GM18870 (cell line): Measurements from ENCODE around the gene GTF2A2.

ENCODE experiments used
- ATAC-seq: cut with Tn5 transposase; IDR thresholded peaks from one replicate; pipeline ENCODE4 v1.9.1; 2021; ENCODE audit warnings: moderate library complexity; ENCODE audit not compliant: unreplicated experiment

The GTF2A2 gene

GRCh38 chr15:59609730-59610712 lies 47.3 kb downstream of the GTF2A2 start:
- no peak for ATAC-seq

- ATAC-seq, result no peak
These were observed 51.3 kb downstream of the GTF2A2 start for GRCh38 chr15:59605994-59606393.

- no peak for ATAC-seq
These were observed 58.9 kb downstream of the GTF2A2 start for GRCh38 chr15:59598461-59598860.

- ATAC-seq, result no peak
These were observed 60.7 kb downstream of the GTF2A2 start for GRCh38 chr15:59596640-59597039.

GRCh38 chr15:59595434-59595915 lies 61.8 kb downstream of the GTF2A2 start:
- ATAC-seq, result no peak

GRCh38 chr15:59594991-59595390 lies 62.3 kb downstream of the GTF2A2 start:
- ATAC-seq, result no peak

- ATAC-seq, result no peak
These were observed 62.8 kb downstream of the GTF2A2 start for GRCh38 chr15:59594493-59594942.

- ATAC-seq, result no peak
These were observed 66.0 kb downstream of the GTF2A2 start for GRCh38 chr15:59591356-59591755.

- no peak for ATAC-seq
These were observed 67.3 kb downstream of the GTF2A2 start for GRCh38 chr15:59590027-59590426.
